ENCODE data around the gene RBP4.

The RBP4 gene

DNA sequence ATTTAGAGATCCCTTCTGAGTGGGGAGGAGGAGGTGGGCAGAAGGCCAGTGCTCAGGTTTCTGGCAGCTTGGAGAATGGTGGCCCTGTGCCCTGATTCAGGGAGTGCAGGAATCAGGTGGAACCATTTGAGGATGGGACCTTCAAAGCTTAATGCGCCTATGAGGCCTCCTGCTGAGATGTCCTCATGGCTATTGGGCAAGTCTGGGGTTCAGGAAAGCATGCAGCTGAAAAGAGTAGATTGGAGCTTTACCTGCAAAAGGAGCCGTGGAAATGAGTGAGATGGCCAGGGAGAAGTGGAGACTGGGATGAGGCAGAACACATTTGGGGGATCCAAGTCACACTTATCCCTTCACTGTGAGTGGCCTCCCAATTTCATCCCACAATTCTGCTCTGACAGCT, 28.4 kb downstream of the RBP4 start:
- H3K27me3 ChIP-seq (replicated peaks; ENCODE audit: insufficient read depth, low read length) = no peaks in the 10 kb centered on the region
- no peaks in the 10 kb centered on the region for H4K20me1 ChIP-seq (ENCODE audit: insufficient read depth, low read length)
- no peaks in the 10 kb centered on the region for H3K9me2 ChIP-seq (replicated peaks; ENCODE audit: insufficient read depth, low read length)
- H3K4me3 ChIP-seq (ENCODE audit: low read length) = no peak overlapping the region
- no peak overlapping the region for H3K4me2 ChIP-seq (ENCODE audit: low read depth, low read length)
- TF ChIP-seq EZH2 (optimal IDR thresholded peaks at IDR 0.05; ENCODE audit: low read depth, low read length) (no peak), EZH2phosphoT487 (IDR thresholded peaks at IDR 0.05; ENCODE audit: low read length) (no peak), CTCF (IDR thresholded peaks at IDR 0.05; ENCODE audit: low read length) (no peak)
- DNase-seq = no peak
- H2AFZ ChIP-seq (ENCODE audit: low read length) = no peak overlapping the region
- H3K4me1 ChIP-seq (ENCODE audit: low read length) = no peaks in the 10 kb centered on the region
- no peaks in the 10 kb centered on the region for H3K9me3 ChIP-seq (replicated peaks; ENCODE audit: insufficient read depth, low read length)
- H3F3A ChIP-seq (ENCODE audit: insufficient read depth, low read length) = no peaks in the 10 kb centered on the region
- no peaks in the 10 kb centered on the region for H3K79me2 ChIP-seq (ENCODE audit: low read length)
- H3K27ac ChIP-seq (ENCODE audit: low read length) = no peak overlapping the region
- H3K9ac ChIP-seq (ENCODE audit: low read length) = no peak overlapping the region
- no peaks in the 10 kb centered on the region for H3K36me3 ChIP-seq (replicated peaks; ENCODE audit: insufficient read depth, low read length)

DNA sequence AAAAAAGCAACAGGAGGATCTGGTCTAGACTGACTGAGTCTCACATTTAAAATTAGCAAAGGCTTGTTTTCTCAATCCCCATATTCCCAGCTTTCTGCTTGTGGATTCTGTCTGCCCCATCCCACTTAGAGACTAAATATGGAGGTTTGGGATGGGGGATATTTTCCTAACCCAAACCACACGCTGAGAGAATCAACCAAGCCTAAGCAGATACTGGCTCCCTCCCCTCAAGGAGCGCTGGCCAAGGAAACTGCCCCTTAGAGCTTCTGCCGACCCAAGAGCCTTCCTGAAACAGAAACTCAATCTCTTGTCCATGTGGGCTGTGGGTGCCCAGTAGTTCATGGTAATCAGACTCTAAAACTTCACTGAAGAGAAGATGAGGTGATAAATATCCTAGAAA, 30.7 kb downstream of the RBP4 start:
- TF ChIP-seq CTCF (IDR thresholded peaks at IDR 0.05; ENCODE audit: low read length) (no peak), EZH2 (optimal IDR thresholded peaks at IDR 0.05; ENCODE audit: low read depth, low read length) (no peak), EZH2phosphoT487 (IDR thresholded peaks at IDR 0.05; ENCODE audit: low read length) (no peak)

DNA sequence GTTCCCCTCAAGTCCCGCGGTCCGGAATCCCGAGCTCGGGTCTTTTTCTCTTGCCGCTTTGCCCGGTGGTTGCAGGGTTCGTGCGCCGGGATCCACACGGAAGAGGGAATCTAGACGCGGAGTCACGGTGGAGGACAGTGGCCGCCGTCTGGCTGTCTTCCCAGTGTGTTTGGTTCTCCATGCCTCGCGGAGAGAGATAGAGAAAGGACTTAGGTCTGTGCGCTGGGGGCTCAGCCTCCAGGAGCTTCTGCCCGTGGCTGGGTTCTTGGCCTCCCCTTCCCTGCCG, 33.0 kb downstream of the RBP4 start:
- H3K9ac ChIP-seq (ENCODE audit: low read length) = no peak overlapping the region
- no peaks in the 10 kb centered on the region for H3K4me1 ChIP-seq (ENCODE audit: low read length)
- H3K4me2 ChIP-seq (ENCODE audit: low read depth, low read length) = no peak overlapping the region
- TF ChIP-seq CTCF (IDR thresholded peaks at IDR 0.05; ENCODE audit: low read length) = no peak
- TF ChIP-seq EZH2phosphoT487 (IDR thresholded peaks at IDR 0.05; ENCODE audit: low read length) = no peak
- no peak for TF ChIP-seq EZH2 (optimal IDR thresholded peaks at IDR 0.05; ENCODE audit: low read depth, low read length)
- H3K36me3 ChIP-seq (replicated peaks; ENCODE audit: insufficient read depth, low read length) = no peaks in the 10 kb centered on the region
- H2AFZ ChIP-seq (ENCODE audit: low read length) = no peak overlapping the region
- H3K9me3 ChIP-seq (replicated peaks; ENCODE audit: insufficient read depth, low read length) = no peaks in the 10 kb centered on the region
- H3K9me2 ChIP-seq (replicated peaks; ENCODE audit: insufficient read depth, low read length) = no peaks in the 10 kb centered on the region
- H3K4me3 ChIP-seq (ENCODE audit: low read length) = no peak overlapping the region
- H4K20me1 ChIP-seq (ENCODE audit: insufficient read depth, low read length) = no peaks in the 10 kb centered on the region
- H3K79me2 ChIP-seq (ENCODE audit: low read length) = no peaks in the 10 kb centered on the region
- H3F3A ChIP-seq (ENCODE audit: insufficient read depth, low read length) = no peaks in the 10 kb centered on the region
- H3K27me3 ChIP-seq (replicated peaks; ENCODE audit: insufficient read depth, low read length) = no peaks in the 10 kb centered on the region
- DNase-seq = no peak
- H3K27ac ChIP-seq (ENCODE audit: low read length) = no peak overlapping the region

More for the DNA sequence above, 30.7 kb downstream of the RBP4 start:
- Histone ChIP-seq H3K9me2 (replicated peaks; ENCODE audit: insufficient read depth, low read length) (no peaks in the 10 kb centered on the region), H3K4me3 (ENCODE audit: low read length) (no peak overlapping the region), H2AFZ (ENCODE audit: low read length) (no peak overlapping the region), H3K27ac (ENCODE audit: low read length) (no peak overlapping the region), H3K79me2 (ENCODE audit: low read length) (no peaks in the 10 kb centered on the region), H3F3A (ENCODE audit: insufficient read depth, low read length) (no peaks in the 10 kb centered on the region), H3K9ac (ENCODE audit: low read length) (no peak overlapping the region), H3K4me1 (ENCODE audit: low read length) (no peaks in the 10 kb centered on the region), H3K4me2 (ENCODE audit: low read depth, low read length) (no peak overlapping the region), H3K9me3 (replicated peaks; ENCODE audit: insufficient read depth, low read length) (no peaks in the 10 kb centered on the region), H3K27me3 (replicated peaks; ENCODE audit: insufficient read depth, low read length) (no peaks in the 10 kb centered on the region), H4K20me1 (ENCODE audit: insufficient read depth, low read length) (no peaks in the 10 kb centered on the region), H3K36me3 (replicated peaks; ENCODE audit: insufficient read depth, low read length) (no peaks in the 10 kb centered on the region)
- DNase-seq = no peak

All from MM.1S (cell line).